Lower leg skin (tissue), 4 donors: ENCODE measurements around the gene CIBAR2. TPM values are rescaled to one million over a fixed set of nuclear protein-coding genes. Genes with fewer than 3 reads are reported as not detected.

Experiments used
- DNase-seq, 2 donors: peaks; one replicate each; pipeline ENCODE4 v3.0.0-alpha.2; 2019; ENCODE audit warnings: low spot score in 2 of 2
- H3K4me3 ChIP-seq: fragments of 200-600 bp; sonication (generic); 2 replicates; pipeline ENCODE4 v1.5.1; 2017; ENCODE audit warnings: mild to moderate bottlenecking, low read depth; ENCODE audit not compliant: poor library complexity, severe bottlenecking
- CTCF ChIP-seq, 3 donors: fragments of 450-650 bp; IDR thresholded peaks; one replicate each; pipeline ENCODE4 v1.5.1; 2016; ENCODE audit warnings: antibody characterized with exemption in 3 of 3, mild to moderate bottlenecking in 3 of 3, moderate library complexity in 2 of 3
- POLR2A ChIP-seq, 2 donors: fragments of 450-650 bp; IDR thresholded peaks; one replicate each; pipeline ENCODE4 v1.6.1; 2016 to 2017; ENCODE audit warnings: antibody characterized with exemption in 2 of 2, mild to moderate bottlenecking in 1 of 2, moderate library complexity in 1 of 2
- WGBS, 2 donors: methylation state at CpG; one replicate each; pipeline ENCODE4 v1.1.5; 2018; 5-methylcytosine and 5-hydroxymethylcytosine counted together
- intact Hi-C: fragments of 100-400 bp; cut with DNase I; formaldehyde crosslinking; loops from one replicate; pipeline ENCODE4 v1.15.0; 2023; ENCODE audit warnings: low total_unique reads
- total RNA-seq, 4 donors: library from RNA; depleted of rRNA; stranded (reverse); fragments of >200 nt; gene quantifications; one replicate each; pipeline ENCODE4 v1.1.0, GENCODE V29; 2016

The CIBAR2 gene
- total RNA-seq, 4 donors from 2014 or later: not detected

DNA sequence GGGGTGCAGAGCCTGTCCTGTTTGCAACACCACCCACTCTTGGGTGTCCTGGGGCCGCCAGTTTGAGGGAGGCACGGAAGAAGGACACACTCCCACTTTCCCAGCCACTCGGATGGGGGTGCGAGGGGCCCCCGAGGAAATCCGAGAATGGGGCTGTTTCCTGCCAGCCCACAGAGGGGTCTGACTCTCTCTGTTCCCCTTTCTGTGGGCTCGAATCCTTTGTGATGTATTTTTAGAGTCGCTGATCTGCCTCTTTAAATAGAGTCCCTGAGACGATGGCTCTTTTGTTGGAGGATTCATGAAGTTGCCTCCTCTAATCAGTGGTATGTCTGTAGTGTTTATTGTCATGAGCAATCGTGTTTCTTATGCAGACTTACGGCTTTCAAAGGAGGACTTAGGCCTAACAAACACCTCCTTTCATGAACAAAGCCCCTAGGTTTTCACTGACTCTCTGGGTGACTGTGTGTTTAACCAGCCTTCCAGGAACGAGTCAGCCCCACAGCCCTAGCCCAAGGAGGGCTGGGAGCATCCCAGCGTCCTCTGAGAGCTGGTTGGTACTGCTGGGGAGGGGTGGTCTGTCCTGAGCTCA is 29.1 kb downstream of the CIBAR2 start:
- intact Hi-C loops: no loop called here

DNA sequence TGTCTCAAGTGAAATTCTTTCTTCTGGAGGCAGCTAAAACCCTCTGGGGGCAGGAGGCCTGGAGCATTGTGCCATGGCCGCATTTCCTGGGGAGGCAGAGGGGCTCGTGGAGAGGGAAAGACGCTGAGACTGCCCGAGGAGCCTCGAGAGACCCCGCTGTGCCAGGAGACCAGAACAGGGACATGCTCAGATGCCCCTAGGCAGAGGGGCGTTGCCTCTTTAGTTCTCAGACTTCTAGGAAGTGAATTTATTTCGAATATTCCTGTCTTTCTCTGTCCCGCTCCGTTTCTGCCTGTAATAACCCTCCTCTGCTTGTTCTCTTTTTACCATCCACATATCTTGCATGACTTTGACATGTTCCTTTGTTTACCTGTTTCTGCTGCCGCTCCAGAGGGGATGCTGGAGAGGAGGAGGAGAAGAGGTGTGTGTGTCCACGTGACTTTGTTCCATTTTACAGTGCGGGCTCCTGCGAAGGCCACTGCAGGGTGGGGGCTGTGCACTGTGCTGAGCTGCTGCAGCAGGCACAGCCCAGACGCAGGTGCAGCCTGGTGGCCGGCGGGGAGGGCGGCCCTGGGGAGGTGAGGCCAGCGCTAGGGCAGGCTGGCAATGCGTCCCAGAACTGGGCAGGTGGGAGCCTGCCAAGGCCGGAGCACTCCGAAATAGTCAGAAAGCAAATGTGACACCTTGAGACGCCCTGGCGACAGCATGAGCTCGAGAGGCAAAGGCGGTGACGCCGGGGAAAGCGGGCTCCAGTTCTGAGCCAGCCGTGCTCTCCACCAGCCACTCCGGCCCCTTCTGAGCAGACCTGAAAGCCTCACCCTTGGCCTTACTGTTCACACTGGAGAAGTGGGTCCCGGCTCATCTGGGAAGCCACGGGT is 29.9 kb downstream of the CIBAR2 start:
- no peak overlapping the region for H3K4me3 ChIP-seq
- 51 to 56% methylated on average over 33 of the region's 33 CpGs for WGBS, 2 donors
- peak in 1 of 2 donors; percentile 82 for DNase-seq
- TF ChIP-seq CTCF (IDR thresholded peaks at IDR 0.05): no peak
- TF ChIP-seq POLR2A (IDR thresholded peaks at IDR 0.05): no peak
- intact Hi-C loops: no loop called here

More for the DNA sequence above, 29.1 kb downstream of the CIBAR2 start:
- TF ChIP-seq CTCF (IDR thresholded peaks at IDR 0.05) (no peak), POLR2A (IDR thresholded peaks at IDR 0.05) (no peak)
- H3K4me3 ChIP-seq: no peak overlapping the region
- no peak for DNase-seq
- WGBS, 2 donors: 67 to 68% methylated on average over 13 of the region's 13 CpGs

GRCh38 chr16:85081765-85082164 is 30.5 kb downstream of the CIBAR2 start:
- intact Hi-C loops: no loop called here
- WGBS, 2 donors: 89 to 93% methylated on average over 11 to 15 of the region's 15 CpGs
- peak in 1 of 2 donors; percentile 78 for DNase-seq
- TF ChIP-seq POLR2A (IDR thresholded peaks at IDR 0.05) (no peak), CTCF (IDR thresholded peaks at IDR 0.05) (no peak)
- no peak overlapping the region for H3K4me3 ChIP-seq

DNA sequence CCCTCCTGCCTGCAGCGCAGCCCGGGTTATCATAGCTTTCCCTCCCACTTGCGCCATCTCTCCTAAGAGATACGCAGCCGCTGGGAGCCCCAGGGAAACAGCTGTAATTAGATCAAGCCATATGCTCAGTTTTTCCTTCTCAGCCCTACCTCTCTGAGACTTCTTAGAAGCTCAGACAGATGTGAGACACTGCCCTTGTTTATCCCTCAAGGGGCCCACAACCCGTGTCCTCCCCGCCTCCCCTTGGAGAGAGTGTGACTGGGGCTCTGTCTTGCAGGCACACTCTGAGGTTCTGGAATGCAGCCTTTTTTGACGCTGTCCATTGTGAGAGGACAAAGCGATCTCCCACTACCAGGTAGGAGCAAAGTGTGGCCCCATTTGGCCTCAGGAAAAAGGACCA is 31.2 kb downstream of the CIBAR2 start:
- H3K4me3 ChIP-seq: no peak overlapping the region
- intact Hi-C loops: no loop called here
- DNase-seq: no peak
- 85% methylated on average over 9 of the region's 9 CpGs for WGBS, 2 donors
- TF ChIP-seq POLR2A (IDR thresholded peaks at IDR 0.05) (no peak), CTCF (IDR thresholded peaks at IDR 0.05) (no peak)

GRCh38 chr16:85079785-85080570 is 32.3 kb downstream of the CIBAR2 start:
- intact Hi-C loops: no loop called here
- no peak overlapping the region for H3K4me3 ChIP-seq
- DNase-seq: no peak
- WGBS, 2 donors: 92% methylated on average over 22 of the region's 22 CpGs
- TF ChIP-seq CTCF (IDR thresholded peaks at IDR 0.05): no peak
- TF ChIP-seq POLR2A (IDR thresholded peaks at IDR 0.05): no peak
